Activated CD8-positive, alpha-beta memory T cell treated with anti-CD3 and anti-CD28 coated beads, Interleukin-2, amount 50 U/mL, for 1 hour (primary cell): ENCODE measurements around the gene PROX2.
A peak's percentile ranks its signal among the peaks of the same experiment; 100 is the strongest.

ENCODE experiments used
- DNase-seq: peaks from one replicate; pipeline ENCODE4 v3.0.0-alpha.2; 2020; ENCODE audit errors: extremely low read depth

The PROX2 gene

GRCh38 chr14:74909911-74910310, 34.0 kb upstream of the PROX2 start:
- no peak for DNase-seq

- no peak for DNase-seq
Measured at GRCh38 chr14:74909501-74909900, 33.6 kb upstream of the PROX2 start.

GRCh38 chr14:74908861-74909341, 33.0 kb upstream of the PROX2 start:
- no peak for DNase-seq

- DNase-seq, result no peak
Measured at GRCh38 chr14:74907744-74908143, 31.8 kb upstream of the PROX2 start.

GRCh38 chr14:74906925-74907521, 31.1 kb upstream of the PROX2 start:
- no peak for DNase-seq

- peak; percentile 63 for DNase-seq
Measured at GRCh38 chr14:74905595-74906142, 29.7 kb upstream of the PROX2 start.

- DNase-seq, result no peak
Measured at GRCh38 chr14:74904635-74905503, 28.9 kb upstream of the PROX2 start.

- DNase-seq, result no peak
Measured at GRCh38 chr14:74902941-74903705, 27.2 kb upstream of the PROX2 start.

- DNase-seq, result no peak
Measured at GRCh38 chr14:74898694-74899093, 22.7 kb upstream of the PROX2 start.

GRCh38 chr14:74898083-74898482, 22.1 kb upstream of the PROX2 start:
- no peak for DNase-seq

- no peak for DNase-seq
Measured at GRCh38 chr14:74897642-74898041, 21.7 kb upstream of the PROX2 start.

GRCh38 chr14:74896400-74896799, 20.5 kb upstream of the PROX2 start:
- DNase-seq, result no peak

GRCh38 chr14:74893614-74894091, 17.7 kb upstream of the PROX2 start:
- no peak for DNase-seq

- DNase-seq, result no peak
Measured at GRCh38 chr14:74892745-74893144, 16.8 kb upstream of the PROX2 start.

- no peak for DNase-seq
Measured at GRCh38 chr14:74891870-74892269, 15.9 kb upstream of the PROX2 start.

GRCh38 chr14:74890262-74890661, 14.3 kb upstream of the PROX2 start:
- DNase-seq, result no peak

GRCh38 chr14:74888164-74889158, 12.5 kb upstream of the PROX2 start:
- DNase-seq, result no peak

GRCh38 chr14:74886001-74886400, 10.1 kb upstream of the PROX2 start:
- DNase-seq, result no peak

GRCh38 chr14:74882103-74882920, 6.4 kb upstream of the PROX2 start:
- DNase-seq, result no peak
